Right lobe of liver (tissue), 4 donors: Measurements from ENCODE around the gene LRCH3.

Experiments
- CTCF ChIP-seq, 4 donors: fragments of 200-600 bp in 3 of 4; fragments of 450-650 bp in 1 of 4; IDR thresholded peaks; one replicate each; pipeline versions ENCODE4 v1.5.1 to v1.8.0; 2016 to 2022; ENCODE audit warnings: antibody characterized with exemption in 4 of 4, mild to moderate bottlenecking in 2 of 4
- POLR2A ChIP-seq: fragments of 450-650 bp; IDR thresholded peaks from one replicate; pipeline ENCODE4 v1.6.1; 2017; ENCODE audit warnings: antibody characterized with exemption, mild to moderate bottlenecking
- donor health status: DM: no; HTN: no; CAD: no.
- donor health status: DM: no; HTN: no; CAD: no.
- donor health status: DM: no; HTN: yes; CAD: no.

- TF ChIP-seq CTCF (IDR thresholded peaks at IDR 0.05) (no peak), POLR2A (no peak)
These were observed 43.1 kb downstream of the LRCH3 start for GRCh38 chr3:197833930-197834715.
